22Rv1 (cell line): Measurements from ENCODE around the gene SDSL.

Source experiments
- H3K27ac ChIP-seq: fragments of 450-650 bp; 2 replicates; pipeline ENCODE4 v1.5.1; 2017
- CTCF ChIP-seq: fragments of 450-650 bp; IDR thresholded peaks from 2 replicates; pipeline ENCODE4 v1.5.1; 2017; ENCODE audit warnings: mild to moderate bottlenecking
- ZFX ChIP-seq: fragments of 450-650 bp; IDR thresholded peaks from 2 replicates; pipeline ENCODE4 v1.6.1; 2017; ENCODE audit warnings: antibody characterized with exemption, borderline replicate concordance

The SDSL gene

GRCh38 chr12:113472191-113473121 is 50.3 kb downstream of the SDSL start:
- TF ChIP-seq ZFX = no peak
- no peak for TF ChIP-seq CTCF
- H3K27ac ChIP-seq = no peak overlapping the region

DNA sequence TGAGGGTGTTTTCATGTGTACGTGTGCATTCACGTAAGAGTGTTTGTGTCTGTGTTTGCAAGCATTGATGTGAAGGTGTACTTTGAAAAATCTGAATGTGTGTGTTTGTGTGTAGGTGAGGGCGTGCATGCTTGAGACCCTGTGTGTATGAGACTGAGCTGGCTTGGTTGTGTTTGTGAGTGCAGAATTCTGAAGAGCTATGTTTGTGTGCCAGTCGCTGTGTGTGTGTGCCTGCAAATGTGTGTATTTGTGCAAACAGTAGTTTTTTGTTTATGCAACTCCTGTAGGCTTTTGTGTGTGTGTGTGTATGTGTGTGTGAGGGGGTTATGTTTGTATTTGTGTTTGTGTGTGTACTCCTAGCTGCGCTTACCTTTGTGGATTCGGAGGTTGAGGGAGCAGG is 51.2 kb downstream of the SDSL start:
- no peak for TF ChIP-seq CTCF
- no peak for TF ChIP-seq ZFX
- no peak overlapping the region for H3K27ac ChIP-seq

GRCh38 chr12:113473942-113474341 is 51.8 kb downstream of the SDSL start:
- TF ChIP-seq ZFX (no peak), CTCF (no peak)
- no peak overlapping the region for H3K27ac ChIP-seq

DNA sequence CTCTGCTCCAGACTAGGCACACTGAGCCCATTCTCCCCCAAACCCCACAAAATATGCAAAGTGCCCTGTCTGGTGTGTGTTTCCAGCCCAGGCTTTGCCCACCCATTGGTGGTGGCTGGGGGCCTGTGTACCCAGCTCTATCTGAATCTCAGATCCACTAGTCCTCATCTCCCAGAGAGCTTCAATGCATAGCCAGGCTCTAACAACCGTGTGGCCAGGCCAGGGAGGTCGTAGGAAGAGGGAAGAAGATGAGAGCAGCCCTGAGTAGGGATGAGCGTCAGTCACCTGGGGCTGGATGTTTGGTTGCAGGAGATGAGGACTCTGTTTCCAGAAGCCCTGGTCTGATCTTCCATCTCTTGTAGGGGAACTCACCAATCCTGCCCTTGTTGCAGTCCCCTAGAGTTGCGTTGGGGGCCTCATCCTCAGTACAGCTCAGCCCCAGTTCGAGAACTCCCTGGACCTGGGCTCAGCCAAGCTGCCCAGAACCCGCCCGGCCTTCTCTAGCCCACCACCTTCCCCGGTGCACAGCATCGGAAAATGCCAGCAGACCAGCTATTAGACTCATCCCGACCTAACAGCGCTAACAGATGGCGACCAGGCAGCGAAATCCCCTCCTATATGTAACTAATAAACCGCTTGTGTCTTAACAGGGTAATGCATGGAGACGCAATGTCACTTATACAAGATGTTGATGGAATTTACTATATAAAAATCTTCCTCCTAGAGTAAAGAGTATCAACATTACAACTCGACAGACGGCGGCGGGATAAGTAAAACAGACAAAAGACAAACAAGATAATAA is 52.7 kb downstream of the SDSL start:
- no peak for TF ChIP-seq CTCF
- TF ChIP-seq ZFX = no peak
- no peak overlapping the region for H3K27ac ChIP-seq

GRCh38 chr12:113475451-113476175 is 53.4 kb downstream of the SDSL start:
- no peak for TF ChIP-seq CTCF
- TF ChIP-seq ZFX = no peak

GRCh38 chr12:113476176-113476986 is 54.2 kb downstream of the SDSL start:
- H3K27ac ChIP-seq = no peak overlapping the region
- TF ChIP-seq ZFX = no peak
- TF ChIP-seq CTCF = no peak

More at GRCh38 chr12:113475451-113476175, 53.4 kb downstream of the SDSL start:
- H3K27ac ChIP-seq = no peak overlapping the region
